ENCODE data around the gene CYSRT1.

CYSRT1 gene

GRCh38 chr9:137215196-137215986 lies 9.6 kb upstream of the CYSRT1 start:
- TF ChIP-seq FOXM1 (IDR thresholded peaks at IDR 0.05; ENCODE audit: borderline replicate concordance, low read depth) (no peak), TAF1 (IDR thresholded peaks at IDR 0.05; ENCODE audit: low read depth) (no peak), EGR1 (IDR thresholded peaks at IDR 0.05) (no peak), YY1 (IDR thresholded peaks at IDR 0.05; ENCODE audit: low read depth) (no peak), EP300 (IDR thresholded peaks at IDR 0.05; ENCODE audit: borderline replicate concordance) (no peak), MAX (IDR thresholded peaks at IDR 0.05) (no peak), CEBPB (IDR thresholded peaks at IDR 0.05) (no peak), TEAD4 (IDR thresholded peaks at IDR 0.05) (no peak), ZBTB7A (IDR thresholded peaks at IDR 0.05; ENCODE audit: low read depth) (no peak), NFIC (IDR thresholded peaks at IDR 0.05) (no peak), CREB1 (IDR thresholded peaks at IDR 0.05; ENCODE audit: low read depth) (no peak), TCF12 (IDR thresholded peaks at IDR 0.05; ENCODE audit: low read depth) (no peak), REST (IDR thresholded peaks at IDR 0.05; ENCODE audit: low read depth) (no peak), RAD21 (IDR thresholded peaks at IDR 0.05; ENCODE audit: low read depth) (no peak), USF1 (IDR thresholded peaks at IDR 0.05) (no peak)

DNA sequence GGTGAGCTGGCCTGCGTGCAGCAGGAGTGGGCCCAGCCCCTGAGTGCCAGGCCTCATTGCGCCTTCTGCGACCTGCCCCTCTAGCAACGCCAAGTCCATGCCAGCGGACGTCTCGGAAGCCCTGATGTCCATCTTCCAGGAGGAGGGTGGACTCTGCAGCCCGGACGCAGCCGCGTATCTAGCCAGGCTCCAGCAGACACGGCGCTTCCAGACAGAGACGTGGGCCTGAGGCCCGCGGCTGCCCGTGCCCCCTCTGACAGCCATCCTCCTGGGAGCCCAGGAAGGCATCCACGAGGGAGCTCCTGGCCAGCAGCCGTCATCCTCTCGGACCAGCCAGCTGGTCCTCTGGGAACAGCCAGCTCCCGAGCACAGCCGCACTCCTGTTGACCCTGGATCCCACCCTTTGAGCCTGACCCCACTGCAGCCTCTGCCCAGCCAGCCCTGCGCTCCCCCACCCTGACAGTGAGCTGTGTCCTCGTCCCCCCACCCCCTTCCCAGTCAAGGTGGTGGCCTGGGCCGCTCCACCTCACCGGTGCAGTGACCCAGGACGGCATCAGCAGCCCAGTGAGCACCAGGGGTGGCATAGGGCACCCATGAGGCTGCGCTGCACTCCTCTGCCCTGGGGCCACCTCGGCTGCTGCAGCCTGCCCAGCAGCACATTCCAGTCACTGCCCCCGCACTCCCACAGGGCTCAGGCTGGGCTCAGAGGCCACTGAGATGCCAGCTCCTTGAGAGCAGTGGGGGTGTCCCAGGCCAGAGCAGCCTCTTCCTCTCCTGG lies 8.6 kb upstream of the CYSRT1 start:
- no peak for TF ChIP-seq TCF12 (IDR thresholded peaks at IDR 0.05; ENCODE audit: low read depth)

DNA sequence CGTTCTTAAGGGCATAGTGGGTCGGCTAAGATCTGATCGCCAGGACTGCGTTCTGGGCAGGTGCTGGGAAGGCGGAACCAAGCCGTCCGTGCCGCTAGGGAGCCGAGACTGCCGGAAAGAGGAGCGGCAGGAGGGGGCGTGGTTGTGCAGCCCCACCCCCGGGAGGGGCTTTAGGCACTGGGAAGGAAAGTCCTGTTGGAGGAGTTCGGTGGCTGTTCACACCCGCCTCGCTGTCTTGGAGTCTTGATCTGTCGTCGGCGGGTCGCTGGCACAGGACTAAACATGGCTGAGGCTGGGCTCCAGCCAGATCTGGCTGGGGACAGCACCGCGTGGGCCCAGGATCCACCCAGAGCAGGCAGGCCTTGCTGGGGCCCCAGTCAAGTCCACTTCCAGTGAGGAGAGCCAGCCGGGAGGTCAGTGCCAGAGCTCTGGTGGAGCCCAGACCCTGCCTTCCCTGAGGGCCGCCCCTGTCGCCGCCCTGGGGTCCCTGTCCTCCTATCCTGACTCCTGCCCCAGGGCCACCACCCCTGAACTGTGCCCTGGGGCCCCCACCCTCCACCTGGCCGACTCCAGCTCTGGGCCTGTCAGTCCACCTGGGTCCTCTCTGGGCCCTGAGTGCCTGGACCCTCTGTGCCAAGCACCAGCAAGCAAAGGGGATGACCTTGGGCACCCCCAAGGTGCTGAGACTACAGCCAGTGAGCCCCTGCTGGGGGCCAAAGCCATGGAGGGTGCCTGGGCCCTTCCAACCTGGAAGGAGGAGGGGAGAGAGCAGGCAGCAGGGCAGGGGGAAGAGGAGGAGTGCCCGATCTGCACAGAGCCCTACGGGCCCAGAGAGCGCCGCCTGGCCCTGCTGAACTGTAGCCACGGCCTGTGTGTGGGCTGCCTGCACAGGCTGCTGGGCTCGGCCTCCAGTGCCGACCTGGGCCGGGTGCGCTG lies 7.4 kb upstream of the CYSRT1 start:
- TF ChIP-seq MAX (IDR thresholded peaks at IDR 0.05): peak; percentile 66
- TF ChIP-seq FOXM1 (IDR thresholded peaks at IDR 0.05; ENCODE audit: borderline replicate concordance, low read depth): no peak
- TF ChIP-seq RAD21 (IDR thresholded peaks at IDR 0.05; ENCODE audit: low read depth): peak; percentile 9; the same call in 1 of the 2 replicates
- 0 out of 2 replicates have a peak, but pooled peaks have one; percentile 44 for TF ChIP-seq ZBTB7A (IDR thresholded peaks at IDR 0.05; ENCODE audit: low read depth)

- TF ChIP-seq RAD21 (IDR thresholded peaks at IDR 0.05; ENCODE audit: low read depth) (no peak), FOXM1 (IDR thresholded peaks at IDR 0.05; ENCODE audit: borderline replicate concordance, low read depth) (no peak), REST (IDR thresholded peaks at IDR 0.05; ENCODE audit: low read depth) (no peak), NFIC (IDR thresholded peaks at IDR 0.05) (no peak), EP300 (IDR thresholded peaks at IDR 0.05; ENCODE audit: borderline replicate concordance) (no peak), EGR1 (IDR thresholded peaks at IDR 0.05) (no peak), TAF1 (IDR thresholded peaks at IDR 0.05; ENCODE audit: low read depth) (no peak), YY1 (IDR thresholded peaks at IDR 0.05; ENCODE audit: low read depth) (no peak), MAX (IDR thresholded peaks at IDR 0.05) (no peak), ZBTB7A (IDR thresholded peaks at IDR 0.05; ENCODE audit: low read depth) (no peak), USF1 (IDR thresholded peaks at IDR 0.05) (no peak), CREB1 (IDR thresholded peaks at IDR 0.05; ENCODE audit: low read depth) (no peak), TEAD4 (IDR thresholded peaks at IDR 0.05) (no peak)
Observed at GRCh38 chr9:137218212-137218753, 6.7 kb upstream of the CYSRT1 start.
